Measurements from ENCODE around the gene KCND3. TPM values are rescaled to one million over a fixed set of nuclear protein-coding genes. Genes with fewer than 3 reads are reported as not detected.

The KCND3 gene
- polyA plus RNA-seq, 3 donors, result not detected

DNA sequence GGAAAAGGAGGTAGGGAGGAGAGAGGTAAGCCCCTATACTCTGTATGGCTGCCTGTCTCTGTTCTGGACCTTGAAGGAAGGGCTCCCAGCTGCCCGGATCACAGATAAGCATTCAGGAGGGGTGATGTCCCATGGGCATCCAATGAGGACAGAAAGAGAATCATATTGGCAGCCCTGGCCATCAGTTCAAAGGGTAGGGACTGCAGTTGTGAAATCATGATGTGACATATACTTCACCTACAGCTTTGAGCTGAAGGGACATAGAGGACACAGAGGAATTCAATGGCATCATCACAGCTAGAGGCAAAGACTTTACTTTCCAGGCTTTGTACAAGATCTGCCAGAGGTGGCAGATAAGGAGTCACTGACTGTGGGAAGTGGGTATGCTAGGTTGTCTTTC, 212.2 kb downstream of the KCND3 start:
- no peak overlapping the region for H3K4me3 ChIP-seq (replicated peaks in 1 of 3; ENCODE audit: low read depth in 2 of 3, low read length in 3 of 3)
- no peak for DNase-seq
- intact Hi-C loops (cut with micrococcal nuclease), result no loop called here
- no peaks in the 10 kb centered on the region for H3K4me1 ChIP-seq (ENCODE audit: control insufficient read depth in 1 of 2, insufficient read depth in 2 of 2, low read length in 2 of 2)
- no peak for TF ChIP-seq CTCF (IDR thresholded peaks at IDR 0.05)
- no peaks in the 10 kb centered on the region for H3K79me2 ChIP-seq (ENCODE audit: insufficient read depth, low read length)
- peaks cover 2 to 3% of the 10 kb centered on the region in 2 donors for H3K27me3 ChIP-seq (ENCODE audit: control insufficient read depth in 2 of 2, insufficient read depth in 2 of 2, low read length in 2 of 2)
- whole genome bisulfite sequencing (ENCODE audit: insufficient coverage), result 100% methylated on average over 1 of the region's 1 CpG
- no peak overlapping the region for H3K4me2 ChIP-seq (replicated peaks; ENCODE audit: extremely low read depth, low read length, poor library complexity, severe bottlenecking)
- no peaks in the 10 kb centered on the region for H3K9me3 ChIP-seq (replicated peaks in 1 of 2; ENCODE audit: control insufficient read depth in 1 of 2, insufficient read depth in 1 of 2, low read length in 2 of 2)
- H3K27ac ChIP-seq (ENCODE audit: low read depth in 1 of 2, low read length in 2 of 2), result no peak overlapping the region
- no peak overlapping the region for H3K9ac ChIP-seq (ENCODE audit: insufficient read depth, low read length, poor library complexity, severe bottlenecking)
- no peak overlapping the region for H2AFZ ChIP-seq (ENCODE audit: insufficient read depth, low read depth, low read length, poor library complexity, severe bottlenecking)
- H3K36me3 Mint-ChIP-seq, result no peaks in the 10 kb centered on the region
- peaks cover 8 to 9% (median 8%) of the 10 kb centered on the region in 3 donors for H3K27me3 Mint-ChIP-seq (ENCODE audit: low read depth in 3 of 3)
- H3K36me3 ChIP-seq (replicated peaks in 1 of 2; ENCODE audit: control insufficient read depth in 1 of 2, insufficient read depth in 2 of 2, low read length in 2 of 2), result no peaks in the 10 kb centered on the region
- H3K4me1 Mint-ChIP-seq, result no peaks in the 10 kb centered on the region
- no peak overlapping the region for H3K27ac Mint-ChIP-seq
- no peaks in the 10 kb centered on the region for H4K20me1 ChIP-seq (ENCODE audit: insufficient read depth, low read length)
- no peak overlapping the region for H3K4me3 Mint-ChIP-seq
- peaks cover 0 to 1% (median 0%) of the 10 kb centered on the region in 7 donors for H3K9me3 Mint-ChIP-seq

GRCh38 chr1:111776861-111777260, 212.6 kb downstream of the KCND3 start:
- Histone ChIP-seq H2AFZ (ENCODE audit: insufficient read depth, low read depth, low read length, poor library complexity, severe bottlenecking) (no peak overlapping the region), H3K4me3 (replicated peaks in 1 of 3; ENCODE audit: low read depth in 2 of 3, low read length in 3 of 3) (no peak overlapping the region), H3K4me2 (replicated peaks; ENCODE audit: extremely low read depth, low read length, poor library complexity, severe bottlenecking) (no peak overlapping the region), H3K4me1 (ENCODE audit: control insufficient read depth in 1 of 2, insufficient read depth in 2 of 2, low read length in 2 of 2) (no peaks in the 10 kb centered on the region), H3K36me3 (replicated peaks in 1 of 2; ENCODE audit: control insufficient read depth in 1 of 2, insufficient read depth in 2 of 2, low read length in 2 of 2) (no peaks in the 10 kb centered on the region), H3K9ac (ENCODE audit: insufficient read depth, low read length, poor library complexity, severe bottlenecking) (no peak overlapping the region), H3K9me3 (replicated peaks in 1 of 2; ENCODE audit: control insufficient read depth in 1 of 2, insufficient read depth in 1 of 2, low read length in 2 of 2) (no peaks in the 10 kb centered on the region), H3K79me2 (ENCODE audit: insufficient read depth, low read length) (no peaks in the 10 kb centered on the region), H3K27me3 (ENCODE audit: control insufficient read depth in 2 of 2, insufficient read depth in 2 of 2, low read length in 2 of 2) (peaks cover 0 to 2% of the 10 kb centered on the region in 2 donors), H3K27ac (ENCODE audit: low read depth in 1 of 2, low read length in 2 of 2) (no peak overlapping the region), H4K20me1 (ENCODE audit: insufficient read depth, low read length) (no peaks in the 10 kb centered on the region)
- no peak for TF ChIP-seq CTCF (IDR thresholded peaks at IDR 0.05)
- 94% methylated on average over 8 of the region's 8 CpGs for WGBS (ENCODE audit: insufficient coverage)
- intact Hi-C loops (cut with micrococcal nuclease), result no loop called here
- Mint-ChIP-seq H3K4me1 (no peaks in the 10 kb centered on the region), H3K27me3 (ENCODE audit: low read depth in 3 of 3) (peaks cover 8 to 9% (median 8%) of the 10 kb centered on the region in 3 donors), H3K9me3 (peaks cover 0 to 1% (median 0%) of the 10 kb centered on the region in 7 donors), H3K36me3 (no peaks in the 10 kb centered on the region), H3K27ac (no peak overlapping the region), H3K4me3 (no peak overlapping the region)
- DNase-seq, result no peak

All from CD14-positive monocyte (primary cell).